GM12865 (cell line): ENCODE measurements around the gene STMN1.

ENCODE experiments used
- DNase-seq: peaks from one replicate; pipeline ENCODE4 v3.0.0; 2010; ENCODE audit warnings: low read depth
- H3K4me3 ChIP-seq: 2 replicates; pipeline ENCODE4 v1.5.1; 2011; ENCODE audit warnings: mild to moderate bottlenecking, low read depth, low read length, control low read depth
- TF ChIP-seq, protein P1 (sequence below): IDR thresholded peaks from 2 replicates; pipeline ENCODE4 v1.5.1; 2011; ENCODE audit warnings: low read length, control low read depth, low read depth, inconsistent platforms; ENCODE audit not compliant: insufficient read depth; ENCODE audit errors: missing control alignments

The STMN1 gene

DNA sequence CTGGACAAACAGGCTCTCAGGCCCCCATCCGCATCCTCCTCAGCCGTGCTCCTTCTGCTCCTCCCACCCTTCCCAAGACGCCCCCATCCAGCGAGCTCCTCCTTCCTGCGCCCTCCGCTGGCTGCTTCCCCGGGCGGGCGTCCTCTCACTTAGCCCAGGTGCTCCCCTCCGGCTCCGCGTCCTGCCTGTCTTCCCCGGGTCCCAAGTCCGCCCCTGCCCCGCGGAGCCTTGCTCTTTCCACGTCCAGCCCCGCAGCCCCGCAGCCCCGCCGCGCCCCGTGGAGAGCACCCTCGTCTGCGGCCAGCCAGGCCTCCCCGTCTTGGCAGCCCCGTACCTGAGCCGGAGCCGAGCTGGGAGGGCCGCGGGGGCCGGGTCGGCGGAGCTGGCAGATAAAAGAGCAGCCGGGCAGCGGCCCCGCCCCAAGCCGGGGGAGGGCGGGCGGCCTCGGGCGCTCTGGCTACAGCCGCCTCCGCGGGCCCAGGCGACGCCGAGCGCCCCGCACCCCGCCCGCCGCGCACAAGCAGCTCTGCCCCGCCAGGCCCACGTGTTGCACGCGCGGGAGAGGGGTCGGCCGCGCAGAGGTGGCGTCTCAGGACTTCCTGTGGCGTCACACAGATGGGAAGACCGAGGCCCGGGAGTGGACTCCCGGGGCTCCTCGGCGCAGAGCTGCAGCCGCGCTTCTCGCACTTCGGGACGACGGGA is 30.9 kb downstream of the STMN1 start, which contains the start of gene PAQR7:
PAQR7 (minus strand) TSS at position 555 of the 702 bp plus-strand sequence. CDS start 11,869 bp downstream, outside the sequence.
- H3K4me3 ChIP-seq: peak within 1 kb of the TSS; percentile 76
- peak; percentile 83 for DNase-seq
- TF ChIP-seq, protein P1, sequence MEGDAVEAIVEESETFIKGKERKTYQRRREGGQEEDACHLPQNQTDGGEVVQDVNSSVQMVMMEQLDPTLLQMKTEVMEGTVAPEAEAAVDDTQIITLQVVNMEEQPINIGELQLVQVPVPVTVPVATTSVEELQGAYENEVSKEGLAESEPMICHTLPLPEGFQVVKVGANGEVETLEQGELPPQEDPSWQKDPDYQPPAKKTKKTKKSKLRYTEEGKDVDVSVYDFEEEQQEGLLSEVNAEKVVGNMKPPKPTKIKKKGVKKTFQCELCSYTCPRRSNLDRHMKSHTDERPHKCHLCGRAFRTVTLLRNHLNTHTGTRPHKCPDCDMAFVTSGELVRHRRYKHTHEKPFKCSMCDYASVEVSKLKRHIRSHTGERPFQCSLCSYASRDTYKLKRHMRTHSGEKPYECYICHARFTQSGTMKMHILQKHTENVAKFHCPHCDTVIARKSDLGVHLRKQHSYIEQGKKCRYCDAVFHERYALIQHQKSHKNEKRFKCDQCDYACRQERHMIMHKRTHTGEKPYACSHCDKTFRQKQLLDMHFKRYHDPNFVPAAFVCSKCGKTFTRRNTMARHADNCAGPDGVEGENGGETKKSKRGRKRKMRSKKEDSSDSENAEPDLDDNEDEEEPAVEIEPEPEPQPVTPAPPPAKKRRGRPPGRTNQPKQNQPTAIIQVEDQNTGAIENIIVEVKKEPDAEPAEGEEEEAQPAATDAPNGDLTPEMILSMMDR: no peak

GRCh38 chr1:25874635-25875153 is 31.5 kb downstream of the STMN1 start:
- peak overlapping the region; percentile 76 for H3K4me3 ChIP-seq
- DNase-seq: no peak
- TF ChIP-seq, protein P1: no peak

- no peak for DNase-seq
- TF ChIP-seq, protein P1: no peak
These were observed 32.0 kb downstream of the STMN1 start for GRCh38 chr1:25874209-25874608.

DNA sequence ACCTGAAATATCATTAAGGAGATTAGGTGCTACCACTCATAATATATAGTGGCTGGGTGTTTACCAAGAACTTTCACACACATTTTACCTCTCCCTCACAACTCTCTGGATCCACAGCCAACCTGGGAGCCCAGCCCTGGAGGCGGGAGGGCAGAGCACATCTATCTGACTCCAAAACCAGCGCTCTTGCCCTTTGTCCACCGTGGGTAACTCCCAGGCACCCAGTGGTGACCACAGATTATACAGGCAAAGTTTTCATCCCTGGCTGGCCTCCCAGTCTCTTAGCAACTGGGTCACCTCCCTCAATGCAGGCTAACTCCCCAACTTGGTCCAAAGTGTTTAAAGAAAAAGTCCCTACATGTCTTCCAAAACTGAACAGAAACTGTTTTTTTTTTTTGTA is 33.1 kb downstream of the STMN1 start:
- TF ChIP-seq, protein P1: no peak
- H3K4me3 ChIP-seq: no peak overlapping the region
- peak; percentile 20 for DNase-seq

More at GRCh38 chr1:25874209-25874608, 32.0 kb downstream of the STMN1 start:
- H3K4me3 ChIP-seq: peak overlapping the region; percentile 76

DNA sequence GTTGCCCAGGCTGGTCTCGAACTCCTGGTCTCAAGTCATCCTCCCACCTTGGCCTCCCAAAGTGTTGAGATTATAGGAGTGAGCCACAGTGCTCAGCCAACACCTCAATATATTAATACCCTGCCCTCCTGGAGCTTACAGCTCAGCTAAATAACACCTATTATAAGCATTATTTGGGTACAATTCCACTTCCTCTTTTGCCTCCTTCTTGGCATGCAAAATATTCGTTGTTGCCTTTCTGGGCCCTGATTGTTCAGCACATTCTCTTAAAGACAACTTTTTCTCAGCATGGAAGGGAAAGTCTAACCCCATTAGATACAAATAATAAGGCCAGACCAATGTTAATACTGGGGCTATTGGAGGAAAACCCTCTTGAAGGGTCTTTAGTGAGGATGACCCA is 33.5 kb downstream of the STMN1 start:
- no peak overlapping the region for H3K4me3 ChIP-seq
- DNase-seq: peak; percentile 28
- TF ChIP-seq, protein P1: no peak

- TF ChIP-seq, protein P1: no peak
These were observed 34.3 kb downstream of the STMN1 start for GRCh38 chr1:25871704-25872494.

More at GRCh38 chr1:25871704-25872494, 34.3 kb downstream of the STMN1 start:
- no peak for DNase-seq
- no peak overlapping the region for H3K4me3 ChIP-seq
